NB4 (cell line): ENCODE results near the gene FBXO45.

Experiments
- POLR2A ChIP-seq: IDR thresholded peaks from 2 replicates; pipeline ENCODE4 v1.6.1; 2011; ENCODE audit warnings: mild to moderate bottlenecking; ENCODE audit not compliant: insufficient read length; ENCODE audit errors: extremely low read depth
- TF ChIP-seq, protein P1 (sequence below): IDR thresholded peaks from one replicate; pipeline ENCODE4 v1.5.1; 2012; ENCODE audit warnings: low read depth, low read length

DNA sequence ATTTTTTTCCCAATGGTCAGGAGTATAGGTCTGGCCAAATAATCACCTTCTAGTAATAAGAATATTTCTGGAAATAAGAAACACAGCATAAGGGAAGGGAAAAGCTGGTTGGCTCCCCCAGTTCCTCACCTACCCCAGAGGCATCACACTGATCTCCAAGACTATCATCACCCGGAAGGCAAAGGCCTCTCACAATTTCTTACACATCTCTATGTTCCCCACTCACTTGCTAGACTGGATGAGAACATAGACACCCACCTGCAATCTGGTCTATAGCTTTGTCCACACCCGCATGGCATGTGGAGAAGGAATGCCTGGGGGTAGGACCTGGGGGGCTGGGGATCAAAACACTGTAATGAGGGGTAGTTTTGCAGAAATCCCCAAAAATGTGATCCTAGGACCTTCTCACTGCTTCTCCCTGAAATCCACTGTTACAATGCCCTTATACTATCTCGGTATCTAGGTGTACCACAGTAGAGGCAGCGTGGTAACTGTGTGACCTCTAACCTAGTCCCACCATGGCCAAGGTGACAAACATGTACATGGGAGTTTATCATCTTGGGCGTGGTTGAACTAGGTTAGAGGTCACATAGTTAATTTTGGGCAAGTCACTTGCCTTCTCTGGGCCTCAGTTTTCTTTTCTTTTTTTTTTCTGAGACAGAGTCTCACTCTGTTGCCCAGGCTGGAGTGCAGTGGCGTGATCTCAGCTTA lies 41.5 kb downstream of the FBXO45 start:
- TF ChIP-seq, protein P1, sequence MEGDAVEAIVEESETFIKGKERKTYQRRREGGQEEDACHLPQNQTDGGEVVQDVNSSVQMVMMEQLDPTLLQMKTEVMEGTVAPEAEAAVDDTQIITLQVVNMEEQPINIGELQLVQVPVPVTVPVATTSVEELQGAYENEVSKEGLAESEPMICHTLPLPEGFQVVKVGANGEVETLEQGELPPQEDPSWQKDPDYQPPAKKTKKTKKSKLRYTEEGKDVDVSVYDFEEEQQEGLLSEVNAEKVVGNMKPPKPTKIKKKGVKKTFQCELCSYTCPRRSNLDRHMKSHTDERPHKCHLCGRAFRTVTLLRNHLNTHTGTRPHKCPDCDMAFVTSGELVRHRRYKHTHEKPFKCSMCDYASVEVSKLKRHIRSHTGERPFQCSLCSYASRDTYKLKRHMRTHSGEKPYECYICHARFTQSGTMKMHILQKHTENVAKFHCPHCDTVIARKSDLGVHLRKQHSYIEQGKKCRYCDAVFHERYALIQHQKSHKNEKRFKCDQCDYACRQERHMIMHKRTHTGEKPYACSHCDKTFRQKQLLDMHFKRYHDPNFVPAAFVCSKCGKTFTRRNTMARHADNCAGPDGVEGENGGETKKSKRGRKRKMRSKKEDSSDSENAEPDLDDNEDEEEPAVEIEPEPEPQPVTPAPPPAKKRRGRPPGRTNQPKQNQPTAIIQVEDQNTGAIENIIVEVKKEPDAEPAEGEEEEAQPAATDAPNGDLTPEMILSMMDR: no peak
- TF ChIP-seq POLR2A: no peak
